HepG2 (cell line): ENCODE data around the gene TIMM17A. TPM values are rescaled to one million over a fixed set of nuclear protein-coding genes. Genes with fewer than 3 reads are reported as not detected.

Experiments used
- ATAC-seq: fragments of 200-7000 bp; cut with Tn5 transposase; 3 replicates; pipeline ENCODE4 v1.9.1; 2020; ENCODE audit warnings: mild to moderate bottlenecking, moderate library complexity
- BruUV-seq: library from RNA; stranded (reverse); fragments of 400-500 nt; replicated peaks from 2 replicates; lab custom pipeline; 2021; lab: Mats Ljungman, UMichigan
- CTCF ChIA-PET: fragments of 300-600 bp; formaldehyde crosslinking; extraction: SDS; loops from one replicate; lab custom pipeline; 2021; ENCODE audit warnings: low total read pairs, inconsistent platforms, low intra/inter-chr PET ratio; lab: Yijun Ruan, JAX
- POLR2A ChIA-PET: fragments of 350-600 bp; sonication (Branson Sonifier 250); formaldehyde crosslinking; loops from one replicate; lab custom pipeline; 2020; ENCODE audit warnings: antibody characterized with exemption, inconsistent platforms; lab: Yijun Ruan, JAX
- DNase-seq: peaks from one replicate; pipeline ENCODE4 v3.0.0-alpha.2; 2015; ENCODE audit warnings: low spot score
- FAIRE-seq: peaks from 3 replicates; lab custom pipeline; 2011; peaks lifted over from hg19 to GRCh38; lab: Jason Lieb, UNC
- H2AFZ ChIP-seq: one replicate; pipeline ENCODE4 v1.6.1; 2011; ENCODE audit warnings: low read length, inconsistent platforms
- H3K27ac ChIP-seq: fragments of 300-600 bp; 3 replicates; pipeline ENCODE4 v1.8.0; 2011; ENCODE audit warnings: mixed run types, mild to moderate bottlenecking, mixed read lengths, low read length, inconsistent platforms; ENCODE audit not compliant: insufficient read depth; ENCODE audit errors: extremely low read length
- H3K27me3 ChIP-seq, 2 experiments: fragments of 200-600 bp in 1 of 2; 2 replicates in 1 of 2; 3 replicates in 1 of 2; pipeline versions ENCODE4 v1.6.0 to v1.8.0; 2011; ENCODE audit warnings: low read length in 2 of 2, mild to moderate bottlenecking in 2 of 2, moderate library complexity in 2 of 2, inconsistent platforms in 1 of 2; ENCODE audit not compliant: insufficient read depth in 2 of 2, control insufficient read depth in 1 of 2
- H3K36me3 ChIP-seq, 2 experiments: fragments of 200-600 bp in 1 of 2; replicated peaks in 1 of 2; 2 replicates in 1 of 2; 3 replicates in 1 of 2; pipeline versions ENCODE4 v1.5.1 to v1.8.0; 2011; ENCODE audit warnings: low read length in 2 of 2, inconsistent platforms in 1 of 2; ENCODE audit not compliant: insufficient read depth in 2 of 2, control insufficient read depth in 1 of 2
- H3K4me1 ChIP-seq: 2 replicates; pipeline ENCODE4 v1.5.1; 2012; ENCODE audit warnings: low read length, inconsistent platforms; ENCODE audit not compliant: insufficient read depth
- H3K4me2 ChIP-seq: 2 replicates; pipeline ENCODE4 v1.6.0; 2011; ENCODE audit warnings: low read depth, low read length, inconsistent platforms
- H3K4me3 ChIP-seq, 3 experiments: fragments of 200-600 bp in 1 of 3; sonication (generic), shearing (Covaris generic) in 1 of 3; replicated peaks in 1 of 3; 2 replicates each; pipeline ENCODE4 v1.5.1; 2011 to 2016; ENCODE audit warnings: low read length in 3 of 3, inconsistent platforms in 2 of 3, low read depth in 2 of 3, mild to moderate bottlenecking in 2 of 3, control low read depth in 1 of 3, mixed read lengths in 1 of 3; ENCODE audit not compliant: insufficient read depth in 1 of 3
- H3K79me2 ChIP-seq: one replicate; pipeline ENCODE4 v1.6.1; 2011; ENCODE audit warnings: low read length, inconsistent platforms; ENCODE audit not compliant: insufficient read depth
- H3K9ac ChIP-seq: 2 replicates; pipeline ENCODE4 v1.6.0; 2011; ENCODE audit warnings: mild to moderate bottlenecking, low read depth, low read length, inconsistent platforms; ENCODE audit not compliant: insufficient read depth
- H3K9me3 ChIP-seq: 2 replicates; pipeline ENCODE4 v1.5.1; 2012; ENCODE audit warnings: mild to moderate bottlenecking, low read length
- H4K20me1 ChIP-seq: 2 replicates; pipeline ENCODE4 v1.6.0; 2011; ENCODE audit warnings: inconsistent platforms, mild to moderate bottlenecking, low read length, moderate library complexity; ENCODE audit not compliant: insufficient read depth
- AGO1 ChIP-seq: fragments of 200-400 bp; formaldehyde crosslinking; IDR thresholded peaks from 2 replicates; pipeline ENCODE4 v1.6.1; 2017; ENCODE audit warnings: mild to moderate bottlenecking, low read depth, low read length, moderate library complexity; ENCODE audit not compliant: poor library complexity, severe bottlenecking
- CBFB ChIP-seq: sonication (generic); formaldehyde crosslinking; IDR thresholded peaks from 2 replicates; pipeline ENCODE4 v1.4.0; 2020; ENCODE audit warnings: missing genetic modification reagents
- CEBPZ ChIP-seq: IDR thresholded peaks from 2 replicates; pipeline ENCODE4 v1.6.1; 2012; ENCODE audit warnings: low read length, improper control_type of control experiment
- GABPB1 ChIP-seq: IDR thresholded peaks from 2 replicates; pipeline ENCODE4 v1.6.1; 2016; ENCODE audit warnings: mild to moderate bottlenecking, missing genetic modification reagents, moderate library complexity, missing compliant biosample characterization
- HDAC6 ChIP-seq: fragments of 200-600 bp; sonication (generic); IDR thresholded peaks from 2 replicates; pipeline ENCODE4 v1.7.0; 2017; ENCODE audit warnings: mild to moderate bottlenecking, antibody characterized with exemption, low read length, low read depth
- PTBP1 ChIP-seq: fragments of 200-400 bp; formaldehyde crosslinking; IDR thresholded peaks from 2 replicates; pipeline ENCODE4 v1.6.1; 2018; ENCODE audit warnings: low read length, low read depth; ENCODE audit not compliant: poor library complexity, severe bottlenecking
- RFX3 ChIP-seq: IDR thresholded peaks from 2 replicates; pipeline ENCODE4 v1.6.1; 2016; ENCODE audit warnings: missing biosample characterization, missing genetic modification reagents
- TRIM24 ChIP-seq: sonication (generic); formaldehyde crosslinking; IDR thresholded peaks from 2 replicates; pipeline ENCODE4 v1.8.0; 2022; ENCODE audit warnings: mild to moderate bottlenecking, missing genetic modification reagents
- ZBTB3 ChIP-seq: sonication (generic); formaldehyde crosslinking; IDR thresholded peaks from 2 replicates; pipeline ENCODE4 v1.4.0; 2020; ENCODE audit warnings: low read depth, mild to moderate bottlenecking, moderate library complexity, missing genetic modification reagents, borderline replicate concordance
- ZFYVE20 ChIP-seq: sonication (generic); formaldehyde crosslinking; IDR thresholded peaks from 2 replicates; pipeline ENCODE4 v1.8.0; 2023; ENCODE audit warnings: low read depth, mild to moderate bottlenecking, moderate library complexity, missing genetic modification reagents, borderline replicate concordance
- ZNF20 ChIP-seq: sonication (generic); formaldehyde crosslinking; IDR thresholded peaks from 2 replicates; pipeline ENCODE4 v1.4.0; 2020; ENCODE audit warnings: mild to moderate bottlenecking, moderate library complexity, missing genetic modification reagents
- ZNF33A ChIP-seq: sonication (generic); formaldehyde crosslinking; IDR thresholded peaks from 2 replicates; pipeline ENCODE4 v1.5.1; 2020; ENCODE audit warnings: missing genetic modification reagents, mild to moderate bottlenecking, moderate library complexity, borderline replicate concordance
- ZNF354B ChIP-seq: sonication (generic); formaldehyde crosslinking; IDR thresholded peaks from 2 replicates; pipeline ENCODE4 v1.8.0; 2022; ENCODE audit warnings: mild to moderate bottlenecking, missing genetic modification reagents
- ZNF430 ChIP-seq: sonication (generic); formaldehyde crosslinking; IDR thresholded peaks from 2 replicates; pipeline ENCODE4 v1.9.0; 2021; ENCODE audit warnings: mild to moderate bottlenecking, missing genetic modification reagents
- ZNF574 ChIP-seq: sonication (generic); formaldehyde crosslinking; IDR thresholded peaks from 2 replicates; pipeline ENCODE4 v1.4.0; 2020; ENCODE audit warnings: missing genetic modification reagents
- ZNF674 ChIP-seq: sonication (generic); formaldehyde crosslinking; IDR thresholded peaks from 2 replicates; pipeline ENCODE4 v1.5.0; 2020; ENCODE audit warnings: low read depth, mild to moderate bottlenecking, missing genetic modification reagents
- ZNF703 ChIP-seq: sonication (generic); formaldehyde crosslinking; IDR thresholded peaks from 2 replicates; pipeline ENCODE4 v1.5.1; 2020; ENCODE audit warnings: missing genetic modification reagents, mild to moderate bottlenecking, moderate library complexity, borderline replicate concordance
- WGBS: methylation state at CpG from one replicate; pipeline ENCODE4 v1.1.6; 2017; ENCODE audit warnings: low lambda C conversion rate; 5-methylcytosine and 5-hydroxymethylcytosine counted together
- in situ Hi-C: cut with HindIII; loops from 2 replicates; pipeline ENCODE4 v1.10.0; 2017; ENCODE audit warnings: low pct_unique_long_range_greater_than_20kb; ENCODE audit not compliant: extremely low pct_ligation_motif_present
- intact Hi-C: fragments of 100-400 bp; cut with micrococcal nuclease; formaldehyde crosslinking; loops from one replicate; pipeline ENCODE4 v1.10.0; 2022; ENCODE audit not compliant: unreplicated experiment
- polyA plus RNA-seq, 8 experiments: library from polyadenylated mRNA; depleted of rRNA in 3 of 8; stranded (reverse) in 7 of 8; unstranded in 1 of 8; fragments of >200 nt; fragmentation: Illumina TruSeq in 4 of 8; extraction: Trizol in 4 of 8; gene quantifications; 2 replicates each; pipeline versions ENCODE4 v1.2.1 to v1.2.3, GENCODE V29; 2011 to 2016; ENCODE audit warnings: low read depth in 4 of 8, missing spikeins in 1 of 8, mixed read lengths in 1 of 8; ENCODE audit not compliant: insufficient read depth in 1 of 8
- total RNA-seq, 5 experiments: library from RNA; depleted of rRNA; stranded (reverse); fragments of >200 nt; fragmentation: Illumina TruSeq; extraction: Trizol; gene quantifications; 2 replicates each; pipeline ENCODE4 v1.2.3, GENCODE V29; 2016; ENCODE audit warnings: low read depth in 1 of 5

TIMM17A gene
- total and polyA plus RNA-seq, 2 of the 13 experiments (the other 11 are each of a cell fraction or from before 2014, with no cell fraction given) = 50.8 to 97.8 TPM

GRCh38 chr1:201933840-201934430 lies 21.4 kb upstream of the TIMM17A start (continued):
- TF ChIP-seq ZNF20 (CRISPR knock-in tag) (no peak), CBFB (CRISPR knock-in tag) (no peak), ZNF703 (CRISPR knock-in tag) (no peak)

GRCh38 chr1:201937624-201938213 lies 17.6 kb upstream of the TIMM17A start:
- ATAC-seq = no peak
- in situ Hi-C loops = no loop called here
- Histone ChIP-seq H4K20me1 (no peaks in the 10 kb centered on the region), H3K4me1 (peaks cover 15% of the 10 kb centered on the region), H3K27ac (no peak overlapping the region), H3K27me3 (no peaks in the 10 kb centered on the region), H3K9me3 (no peaks in the 10 kb centered on the region), H3K79me2 (no peaks in the 10 kb centered on the region), H3K9ac (no peak overlapping the region), H3K4me3 (no peak overlapping the region), H3K36me3 (no peaks in the 10 kb centered on the region), H2AFZ (no peak overlapping the region), H3K4me2 (no peak overlapping the region)
- no peak for DNase-seq
- intact Hi-C loops = no loop called here
- FAIRE-seq = no peak
- POLR2A ChIA-PET = no interaction called here
- BruUV-seq = no TSS peak
- CTCF ChIA-PET = no interaction called here
- 56% methylated on average over 5 of the region's 5 CpGs for WGBS
- TF ChIP-seq RFX3 (CRISPR knock-in tag) (no peak), ZFYVE20 (CRISPR knock-in tag) (no peak), ZNF430 (CRISPR knock-in tag) (no peak), CEBPZ (no peak), ZNF674 (CRISPR knock-in tag) (no peak), PTBP1 (no peak), ZNF354B (CRISPR knock-in tag) (no peak), ZNF33A (CRISPR knock-in tag) (no peak), ZBTB3 (no peak), HDAC6 (no peak), ZNF574 (CRISPR knock-in tag) (no peak), AGO1 (no peak), GABPB1 (no peak), TRIM24 (CRISPR knock-in tag) (no peak)
